ENCODE data around the gene PLCB4. TPM values are rescaled to one million over a fixed set of nuclear protein-coding genes. Genes with fewer than 3 reads are reported as not detected.

Gene PLCB4
- total and polyA plus RNA-seq, 8 donors: 6.2 to 15.3 (median 9.4) TPM

GRCh38 chr20:9166153-9166780 lies 97.4 kb downstream of the PLCB4 start:
- Histone ChIP-seq H3K4me1 (no peaks in the 10 kb centered on the region), H3K9me3 (no peaks in the 10 kb centered on the region), H3K27ac (no peak overlapping the region), H3K27me3 (peaks cover 0 to 4% of the 10 kb centered on the region in 2 donors), H3K36me3 (no peaks in the 10 kb centered on the region), H3K4me3 (no peak overlapping the region)
- no peak for DNase-seq
- no peak for ATAC-seq
- intact Hi-C loops (cut with DNase I): no loop called here
- TF ChIP-seq CTCF (IDR thresholded peaks at IDR 0.05): no peak

- TF ChIP-seq CTCF (IDR thresholded peaks at IDR 0.05): no peak
- no peak for DNase-seq
- no peak for ATAC-seq
- no peaks in the 10 kb centered on the region for H3K36me3 ChIP-seq
- H3K4me3 ChIP-seq: no peak overlapping the region
- no peaks in the 10 kb centered on the region for H3K4me1 ChIP-seq
- no peak overlapping the region for H3K27ac ChIP-seq
- intact Hi-C loops (cut with DNase I): no loop called here
- H3K9me3 ChIP-seq: no peaks in the 10 kb centered on the region
- peaks cover 0 to 4% of the 10 kb centered on the region in 2 donors for H3K27me3 ChIP-seq
Measured at GRCh38 chr20:9169409-9169808, 100.5 kb downstream of the PLCB4 start.

GRCh38 chr20:9172851-9173250 lies 104.0 kb downstream of the PLCB4 start:
- Histone ChIP-seq H3K4me3 (no peak overlapping the region), H3K27me3 (no peaks in the 10 kb centered on the region), H3K4me1 (no peaks in the 10 kb centered on the region), H3K9me3 (no peaks in the 10 kb centered on the region), H3K27ac (no peak overlapping the region), H3K36me3 (no peaks in the 10 kb centered on the region)
- ATAC-seq (no peak), DNase-seq (no peak)
- TF ChIP-seq CTCF (IDR thresholded peaks at IDR 0.05): no peak
- intact Hi-C loops (cut with DNase I): no loop called here

GRCh38 chr20:9177278-9177677 lies 108.4 kb downstream of the PLCB4 start:
- Histone ChIP-seq H3K4me3 (no peak overlapping the region), H3K9me3 (no peaks in the 10 kb centered on the region), H3K36me3 (no peaks in the 10 kb centered on the region), H3K4me1 (no peaks in the 10 kb centered on the region), H3K27me3 (no peaks in the 10 kb centered on the region), H3K27ac (no peak overlapping the region)
- ATAC-seq: no peak
- DNase-seq: no peak
- TF ChIP-seq CTCF (IDR thresholded peaks at IDR 0.05): no peak
- intact Hi-C loops (cut with DNase I): no loop called here

GRCh38 chr20:9179193-9179802 lies 110.4 kb downstream of the PLCB4 start:
- intact Hi-C loops (cut with DNase I): no loop called here
- DNase-seq (no peak), ATAC-seq (no peak)
- H3K4me3 ChIP-seq: no peak overlapping the region
- H3K9me3 ChIP-seq: no peaks in the 10 kb centered on the region
- H3K4me1 ChIP-seq: no peaks in the 10 kb centered on the region
- H3K27ac ChIP-seq: no peak overlapping the region
- TF ChIP-seq CTCF (IDR thresholded peaks at IDR 0.05): no peak
- no peaks in the 10 kb centered on the region for H3K36me3 ChIP-seq
- no peaks in the 10 kb centered on the region for H3K27me3 ChIP-seq
